ENCODE results near the gene UCP3.

Gene UCP3

DNA sequence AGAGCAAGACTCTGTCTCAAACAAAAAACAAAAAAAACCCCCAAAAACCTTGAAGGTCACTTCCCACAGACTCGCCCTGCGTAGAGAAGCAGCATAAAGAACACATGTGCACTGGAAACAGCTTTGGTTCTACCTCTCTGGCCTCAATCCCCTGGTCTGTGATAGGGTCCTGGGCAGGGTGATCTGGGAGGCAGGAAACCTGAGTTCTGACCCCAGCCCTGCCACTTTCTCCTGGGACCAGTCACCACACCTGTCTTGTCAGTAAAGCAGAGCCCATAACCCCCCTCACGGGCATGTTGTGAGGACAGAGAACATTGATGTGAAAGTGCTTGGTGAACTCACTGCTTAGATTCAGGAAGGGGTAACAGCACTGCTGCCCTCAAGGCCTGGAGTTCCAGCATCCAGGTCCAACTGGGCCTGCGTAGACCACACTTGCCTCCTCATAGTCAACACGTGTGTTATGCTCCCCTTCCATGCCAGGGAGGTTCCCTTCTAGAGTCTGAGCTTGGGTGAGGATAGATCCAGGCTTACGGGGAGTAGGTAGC, 37.6 kb downstream of the UCP3 start:
- TF ChIP-seq, protein P1, sequence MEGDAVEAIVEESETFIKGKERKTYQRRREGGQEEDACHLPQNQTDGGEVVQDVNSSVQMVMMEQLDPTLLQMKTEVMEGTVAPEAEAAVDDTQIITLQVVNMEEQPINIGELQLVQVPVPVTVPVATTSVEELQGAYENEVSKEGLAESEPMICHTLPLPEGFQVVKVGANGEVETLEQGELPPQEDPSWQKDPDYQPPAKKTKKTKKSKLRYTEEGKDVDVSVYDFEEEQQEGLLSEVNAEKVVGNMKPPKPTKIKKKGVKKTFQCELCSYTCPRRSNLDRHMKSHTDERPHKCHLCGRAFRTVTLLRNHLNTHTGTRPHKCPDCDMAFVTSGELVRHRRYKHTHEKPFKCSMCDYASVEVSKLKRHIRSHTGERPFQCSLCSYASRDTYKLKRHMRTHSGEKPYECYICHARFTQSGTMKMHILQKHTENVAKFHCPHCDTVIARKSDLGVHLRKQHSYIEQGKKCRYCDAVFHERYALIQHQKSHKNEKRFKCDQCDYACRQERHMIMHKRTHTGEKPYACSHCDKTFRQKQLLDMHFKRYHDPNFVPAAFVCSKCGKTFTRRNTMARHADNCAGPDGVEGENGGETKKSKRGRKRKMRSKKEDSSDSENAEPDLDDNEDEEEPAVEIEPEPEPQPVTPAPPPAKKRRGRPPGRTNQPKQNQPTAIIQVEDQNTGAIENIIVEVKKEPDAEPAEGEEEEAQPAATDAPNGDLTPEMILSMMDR (IDR thresholded peaks at IDR 0.05; ENCODE audit: low read depth, low read length): no peak
- no peak overlapping the region for H3K4me3 ChIP-seq (replicated peaks in 1 of 2; ENCODE audit: low read depth in 2 of 2, low read length in 2 of 2)
- no peak for DNase-seq (ENCODE audit: low read depth in 2 of 2)

GRCh38 chr11:73969991-73970800, 38.7 kb downstream of the UCP3 start:
- no peak for DNase-seq (ENCODE audit: low read depth in 2 of 2)
- no peak overlapping the region for H3K4me3 ChIP-seq (replicated peaks in 1 of 2; ENCODE audit: low read depth in 2 of 2, low read length in 2 of 2)
- TF ChIP-seq, protein P1 (IDR thresholded peaks at IDR 0.05; ENCODE audit: low read depth, low read length): no peak

GRCh38 chr11:73969091-73969490, 39.8 kb downstream of the UCP3 start:
- no peak overlapping the region for H3K4me3 ChIP-seq (replicated peaks in 1 of 2; ENCODE audit: low read depth in 2 of 2, low read length in 2 of 2)
- TF ChIP-seq, protein P1 (IDR thresholded peaks at IDR 0.05; ENCODE audit: low read depth, low read length): no peak
- DNase-seq (ENCODE audit: low read depth in 2 of 2): no peak

DNA sequence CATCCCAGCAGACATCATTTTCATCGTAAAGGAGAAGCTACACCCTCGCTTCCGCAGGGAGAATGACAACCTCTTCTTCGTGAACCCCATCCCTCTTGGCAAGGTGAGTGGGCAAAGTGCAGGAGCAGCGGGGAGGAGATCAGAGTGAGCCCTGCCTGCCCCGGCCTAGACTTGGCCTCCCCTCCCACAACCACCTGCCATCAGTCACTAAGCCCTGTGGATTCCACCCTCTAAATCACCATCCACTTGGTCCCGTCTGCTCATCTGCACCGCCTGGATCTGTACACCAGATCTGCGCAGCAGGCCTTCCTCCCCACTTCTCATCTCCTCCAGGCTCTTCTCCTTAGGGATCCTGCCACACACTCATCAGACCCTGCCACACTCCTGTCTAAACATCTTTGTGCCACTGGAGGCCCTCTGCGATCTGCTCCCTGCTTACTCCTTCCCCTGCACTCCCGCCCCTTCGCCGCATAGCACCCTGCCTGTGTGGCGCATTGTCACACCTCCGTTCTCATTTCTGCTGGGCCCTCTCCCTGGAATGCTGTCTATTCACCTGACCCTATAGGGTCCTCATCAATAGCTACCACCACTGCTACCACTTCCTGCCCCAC, 40.4 kb downstream of the UCP3 start:
- TF ChIP-seq, protein P1 (IDR thresholded peaks at IDR 0.05; ENCODE audit: low read depth, low read length): no peak
- H3K4me3 ChIP-seq (replicated peaks in 1 of 2; ENCODE audit: low read depth in 2 of 2, low read length in 2 of 2): no peak overlapping the region
- DNase-seq (ENCODE audit: low read depth in 2 of 2): no peak

GRCh38 chr11:73965764-73966121, 43.1 kb downstream of the UCP3 start:
- no peak for DNase-seq (ENCODE audit: low read depth in 2 of 2)
- TF ChIP-seq, protein P1 (IDR thresholded peaks at IDR 0.05; ENCODE audit: low read depth, low read length): no peak
- H3K4me3 ChIP-seq (replicated peaks in 1 of 2; ENCODE audit: low read depth in 2 of 2, low read length in 2 of 2): no peak overlapping the region

DNA sequence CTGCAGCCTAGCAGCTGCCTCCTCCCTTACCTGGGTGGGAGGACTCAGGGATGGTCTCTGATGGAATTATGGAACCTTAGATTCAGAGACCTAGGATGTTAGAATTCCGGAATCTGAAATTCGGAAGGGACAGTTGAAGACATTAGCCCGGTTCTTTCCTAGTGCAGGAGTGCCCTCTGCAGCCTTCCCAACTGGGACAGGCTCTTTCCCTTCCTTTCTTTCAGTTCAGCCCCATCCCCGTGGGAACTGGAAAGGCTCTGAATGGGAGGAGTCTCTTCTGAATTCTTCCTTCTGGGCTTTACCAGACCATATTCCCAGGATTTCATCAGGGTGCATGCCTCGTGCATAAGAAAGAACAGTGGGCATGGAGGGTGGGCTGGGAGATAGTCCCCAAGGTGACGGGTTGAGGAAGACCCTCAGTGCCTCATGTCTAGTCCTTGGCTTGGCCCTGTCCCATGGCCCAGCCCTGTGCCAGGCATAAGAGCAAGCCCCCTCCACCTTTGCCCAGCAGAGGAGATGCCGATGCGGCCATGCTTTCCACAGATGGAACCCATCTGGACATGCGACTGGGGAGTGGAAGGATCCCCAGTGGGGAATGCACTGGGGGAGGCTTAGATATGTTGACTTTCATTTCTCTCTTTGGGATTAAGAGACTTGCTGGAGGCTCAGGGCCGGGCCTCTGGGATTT, 43.7 kb downstream of the UCP3 start:
- TF ChIP-seq, protein P1 (IDR thresholded peaks at IDR 0.05; ENCODE audit: low read depth, low read length): no peak
- peak in 1 of 2 donors; percentile 28 for DNase-seq (ENCODE audit: low read depth in 2 of 2)
- no peak overlapping the region for H3K4me3 ChIP-seq (replicated peaks in 1 of 2; ENCODE audit: low read depth in 2 of 2, low read length in 2 of 2)
